Ishikawa (cell line): ENCODE results near the gene PAFAH2.

Experiments
- CEBPB ChIP-seq: IDR thresholded peaks from 2 replicates; pipeline ENCODE4 v1.6.1; 2012
- CREB1 ChIP-seq: IDR thresholded peaks from 2 replicates; pipeline ENCODE4 v1.6.1; 2012; ENCODE audit warnings: low read depth
- EGR1 ChIP-seq: IDR thresholded peaks from 2 replicates; pipeline ENCODE4 v1.6.1; 2012
- EP300 ChIP-seq: IDR thresholded peaks from 2 replicates; pipeline ENCODE4 v1.6.1; 2012; ENCODE audit warnings: borderline replicate concordance
- FOXM1 ChIP-seq: IDR thresholded peaks from 2 replicates; pipeline ENCODE4 v1.6.1; 2012; ENCODE audit warnings: low read depth, borderline replicate concordance
- NFIC ChIP-seq: IDR thresholded peaks from 2 replicates; pipeline ENCODE4 v1.6.1; 2012
- RAD21 ChIP-seq: IDR thresholded peaks from 2 replicates; pipeline ENCODE4 v1.6.1; 2012; ENCODE audit warnings: low read depth
- TAF1 ChIP-seq: IDR thresholded peaks from 2 replicates; pipeline ENCODE4 v1.6.1; 2012; ENCODE audit warnings: low read depth, mild to moderate bottlenecking
- TCF12 ChIP-seq: IDR thresholded peaks from 2 replicates; pipeline ENCODE4 v1.6.1; 2012; ENCODE audit warnings: low read depth
- TEAD4 ChIP-seq: IDR thresholded peaks from 2 replicates; pipeline ENCODE4 v1.6.1; 2012
- YY1 ChIP-seq: IDR thresholded peaks from 2 replicates; pipeline ENCODE4 v1.6.1; 2012; ENCODE audit warnings: low read depth
- ZBTB7A ChIP-seq: IDR thresholded peaks from 2 replicates; pipeline ENCODE4 v1.6.1; 2012; ENCODE audit warnings: low read depth
- TF ChIP-seq, protein P1 (sequence below): IDR thresholded peaks from 2 replicates; pipeline ENCODE4 v1.6.1; 2012
- TF ChIP-seq, protein P2 (sequence below): IDR thresholded peaks from 2 replicates; pipeline ENCODE4 v1.6.1; 2012
- TF ChIP-seq, protein P3 (sequence below): IDR thresholded peaks from 2 replicates; pipeline ENCODE4 v1.6.1; 2012; ENCODE audit warnings: low read depth, mild to moderate bottlenecking

The PAFAH2 gene

DNA sequence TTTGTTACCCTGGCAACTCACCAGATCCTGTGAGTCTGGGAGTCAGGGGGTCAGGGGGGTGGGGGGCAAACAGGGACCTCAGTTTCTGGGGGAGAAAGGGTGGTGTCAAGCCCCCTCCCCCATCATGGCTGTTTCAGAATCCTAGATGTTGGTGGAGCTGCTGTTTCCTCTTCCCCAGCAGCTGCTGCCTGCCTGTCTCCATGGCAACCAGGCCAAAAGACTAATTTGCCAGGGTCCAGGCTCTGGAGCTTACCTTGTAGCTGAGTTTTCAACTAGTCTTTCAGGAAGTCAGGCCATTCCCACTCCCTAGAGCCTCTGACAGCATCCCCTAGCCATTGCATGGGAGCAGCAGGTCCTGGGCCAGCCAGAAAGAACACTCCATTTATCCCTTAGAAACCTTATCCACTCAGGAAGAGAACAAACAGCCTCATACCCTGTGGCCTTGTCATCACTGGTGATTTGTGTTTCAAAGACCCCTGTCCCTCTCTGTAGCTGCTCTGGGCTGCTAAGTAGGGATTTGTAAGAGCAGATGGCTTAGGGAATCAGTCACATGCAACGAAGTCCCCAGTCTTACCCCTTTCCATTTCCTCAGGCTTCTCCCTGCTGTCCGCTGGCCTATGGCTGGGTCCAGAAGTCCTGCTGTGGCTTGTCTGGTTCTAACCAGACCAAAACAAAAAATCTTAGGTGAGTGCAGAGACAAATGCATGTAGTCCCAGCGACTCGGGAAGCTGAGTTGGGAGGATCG, 70.2 kb downstream of the PAFAH2 start:
- TF ChIP-seq CREB1 (no peak), TCF12 (no peak), TAF1 (no peak), YY1 (no peak), EGR1 (no peak), NFIC (no peak), TEAD4 (no peak), CEBPB (no peak), EP300 (no peak)
- TF ChIP-seq, protein P1, sequence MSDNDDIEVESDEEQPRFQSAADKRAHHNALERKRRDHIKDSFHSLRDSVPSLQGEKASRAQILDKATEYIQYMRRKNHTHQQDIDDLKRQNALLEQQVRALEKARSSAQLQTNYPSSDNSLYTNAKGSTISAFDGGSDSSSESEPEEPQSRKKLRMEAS = no peak
- TF ChIP-seq, protein P2, sequence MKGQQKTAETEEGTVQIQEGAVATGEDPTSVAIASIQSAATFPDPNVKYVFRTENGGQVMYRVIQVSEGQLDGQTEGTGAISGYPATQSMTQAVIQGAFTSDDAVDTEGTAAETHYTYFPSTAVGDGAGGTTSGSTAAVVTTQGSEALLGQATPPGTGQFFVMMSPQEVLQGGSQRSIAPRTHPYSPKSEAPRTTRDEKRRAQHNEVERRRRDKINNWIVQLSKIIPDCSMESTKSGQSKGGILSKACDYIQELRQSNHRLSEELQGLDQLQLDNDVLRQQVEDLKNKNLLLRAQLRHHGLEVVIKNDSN = no peak
- TF ChIP-seq, protein P3, sequence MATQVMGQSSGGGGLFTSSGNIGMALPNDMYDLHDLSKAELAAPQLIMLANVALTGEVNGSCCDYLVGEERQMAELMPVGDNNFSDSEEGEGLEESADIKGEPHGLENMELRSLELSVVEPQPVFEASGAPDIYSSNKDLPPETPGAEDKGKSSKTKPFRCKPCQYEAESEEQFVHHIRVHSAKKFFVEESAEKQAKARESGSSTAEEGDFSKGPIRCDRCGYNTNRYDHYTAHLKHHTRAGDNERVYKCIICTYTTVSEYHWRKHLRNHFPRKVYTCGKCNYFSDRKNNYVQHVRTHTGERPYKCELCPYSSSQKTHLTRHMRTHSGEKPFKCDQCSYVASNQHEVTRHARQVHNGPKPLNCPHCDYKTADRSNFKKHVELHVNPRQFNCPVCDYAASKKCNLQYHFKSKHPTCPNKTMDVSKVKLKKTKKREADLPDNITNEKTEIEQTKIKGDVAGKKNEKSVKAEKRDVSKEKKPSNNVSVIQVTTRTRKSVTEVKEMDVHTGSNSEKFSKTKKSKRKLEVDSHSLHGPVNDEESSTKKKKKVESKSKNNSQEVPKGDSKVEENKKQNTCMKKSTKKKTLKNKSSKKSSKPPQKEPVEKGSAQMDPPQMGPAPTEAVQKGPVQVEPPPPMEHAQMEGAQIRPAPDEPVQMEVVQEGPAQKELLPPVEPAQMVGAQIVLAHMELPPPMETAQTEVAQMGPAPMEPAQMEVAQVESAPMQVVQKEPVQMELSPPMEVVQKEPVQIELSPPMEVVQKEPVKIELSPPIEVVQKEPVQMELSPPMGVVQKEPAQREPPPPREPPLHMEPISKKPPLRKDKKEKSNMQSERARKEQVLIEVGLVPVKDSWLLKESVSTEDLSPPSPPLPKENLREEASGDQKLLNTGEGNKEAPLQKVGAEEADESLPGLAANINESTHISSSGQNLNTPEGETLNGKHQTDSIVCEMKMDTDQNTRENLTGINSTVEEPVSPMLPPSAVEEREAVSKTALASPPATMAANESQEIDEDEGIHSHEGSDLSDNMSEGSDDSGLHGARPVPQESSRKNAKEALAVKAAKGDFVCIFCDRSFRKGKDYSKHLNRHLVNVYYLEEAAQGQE = no peak

DNA sequence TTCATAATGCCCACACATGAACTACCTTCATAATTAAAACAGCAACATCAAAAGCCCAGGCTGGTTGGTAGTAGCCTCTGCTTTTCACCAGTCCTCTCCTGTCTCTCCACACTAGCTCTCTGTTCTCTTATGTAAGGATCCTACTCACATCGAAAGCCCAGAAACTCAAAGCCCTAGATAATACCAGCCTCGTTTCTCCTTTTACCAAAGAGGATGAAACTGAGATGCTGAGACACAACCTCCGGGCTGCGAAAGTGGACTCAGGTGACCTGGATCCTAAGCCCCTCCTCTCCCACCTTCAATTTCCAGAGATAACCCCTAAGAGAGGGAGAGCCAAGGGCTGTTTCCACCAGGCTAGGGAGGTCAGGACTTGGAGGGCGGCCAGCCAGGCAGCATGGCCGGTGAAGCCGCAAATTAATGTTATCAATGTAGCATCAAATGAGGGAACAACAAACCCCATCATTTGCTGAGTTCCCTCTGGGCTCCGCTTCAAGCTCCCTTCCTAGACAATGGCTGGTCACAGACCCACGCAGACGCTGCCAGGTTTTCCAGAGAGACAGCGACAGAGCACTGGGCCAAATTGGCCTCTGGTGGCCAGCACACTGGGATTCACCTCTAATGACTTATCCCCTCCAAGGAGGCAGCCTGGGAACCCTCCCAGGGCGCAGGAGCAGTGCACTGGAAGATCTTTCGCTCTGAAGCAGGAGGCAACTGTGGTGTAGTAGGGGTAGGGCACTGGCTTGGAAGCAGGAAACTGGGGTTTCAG, 70.9 kb downstream of the PAFAH2 start:
- TF ChIP-seq CEBPB = no peak
- TF ChIP-seq TAF1 = no peak
- TF ChIP-seq EGR1 = no peak
- TF ChIP-seq FOXM1 = no peak
- TF ChIP-seq, protein P1 = no peak
- no peak for TF ChIP-seq YY1
- TF ChIP-seq, protein P3 = no peak
- TF ChIP-seq, protein P2 = no peak

DNA sequence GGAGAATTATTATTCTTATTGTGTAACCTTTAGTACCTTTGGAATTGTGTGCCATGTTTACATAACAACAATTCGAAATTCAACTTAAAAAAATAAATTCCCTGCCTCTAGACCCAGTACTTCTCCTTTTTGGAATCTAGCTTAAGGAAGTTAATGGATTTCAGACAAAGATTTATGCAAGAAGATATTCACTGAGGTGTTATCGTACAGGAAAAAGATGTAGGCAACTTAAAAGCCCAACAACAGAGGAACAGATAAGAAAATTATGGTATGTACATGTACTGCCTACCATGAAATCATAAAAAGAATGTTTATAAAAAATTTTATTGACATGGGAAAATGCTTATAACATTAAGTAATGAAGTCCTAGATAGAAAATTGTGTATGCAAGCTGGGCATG, 73.4 kb downstream of the PAFAH2 start:
- no peak for TF ChIP-seq TEAD4
- TF ChIP-seq, protein P2 = no peak
- TF ChIP-seq EGR1 = no peak
- TF ChIP-seq EP300 = no peak
- TF ChIP-seq, protein P1 = no peak

DNA sequence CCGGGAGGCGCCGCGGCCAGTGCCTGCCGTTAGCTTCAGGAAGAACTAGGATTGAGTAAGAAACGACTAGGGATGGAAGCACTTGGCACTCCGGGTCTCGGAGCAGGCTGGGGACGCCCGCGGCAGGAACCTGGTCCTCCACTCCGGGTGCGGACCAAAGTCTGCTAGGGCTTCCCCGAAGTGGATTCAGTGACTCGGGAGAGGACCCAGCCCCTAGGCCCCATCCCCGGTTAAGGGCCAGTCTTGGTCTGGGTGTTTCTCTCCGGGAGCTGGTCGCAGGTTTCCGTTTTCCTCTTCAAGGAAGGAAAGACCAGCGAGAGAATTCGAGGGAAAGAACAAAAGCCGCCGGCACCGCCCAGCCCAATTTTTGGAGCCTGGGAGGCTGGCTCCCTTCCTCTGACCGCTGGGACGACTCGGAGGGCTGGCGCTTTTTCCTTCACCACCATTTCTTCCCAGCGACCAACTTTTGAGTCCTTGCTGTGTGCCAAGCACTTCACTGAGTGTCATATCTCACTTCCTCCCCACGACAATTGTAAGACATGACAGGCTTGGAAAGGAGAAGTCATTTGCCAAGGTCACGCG, 74.8 kb downstream of the PAFAH2 start:
- TF ChIP-seq TAF1 (no peak; the same call in 1 of the 2 replicates), CREB1 (no peak), FOXM1 (no peak), RAD21 (no peak), YY1 (no peak), TEAD4 (no peak), ZBTB7A (no peak), EGR1 (no peak), CEBPB (no peak), NFIC (no peak), TCF12 (no peak), EP300 (no peak)
- TF ChIP-seq, protein P1 = no peak
- TF ChIP-seq, protein P3 = no peak
- TF ChIP-seq, protein P2 = no peak
